Psoas muscle (tissue), 8 donors: Measurements from ENCODE around the gene MSL3. TPM values are rescaled to one million over a fixed set of nuclear protein-coding genes. Genes with fewer than 3 reads are reported as not detected.

Source experiments
- ATAC-seq, 4 donors: fragments of 200-7000 bp; cut with Tn5 transposase; one replicate each; pipeline ENCODE4 v1.9.1; 2020; ENCODE audit warnings: moderate library complexity in 3 of 4, mild to moderate bottlenecking in 2 of 4
- DNase-seq, 2 donors: peaks; one replicate each; pipeline ENCODE4 v3.0.0-alpha.2; 2020
- H3K27ac ChIP-seq: fragments of 200-600 bp; one replicate; pipeline ENCODE4 v1.8.0; 2022
- H3K27me3 ChIP-seq, 3 donors: fragments of 200-600 bp in 1 of 3; one replicate each; pipeline versions ENCODE4 v1.6.1 to v1.8.0; 2013 to 2022; ENCODE audit warnings: low read length in 2 of 3, mild to moderate bottlenecking in 2 of 3, moderate library complexity in 1 of 3; ENCODE audit not compliant: insufficient read depth in 3 of 3
- H3K36me3 ChIP-seq, 2 donors: fragments of 200-600 bp in 1 of 2; one replicate each; pipeline versions ENCODE4 v1.6.1 to v1.8.0; 2013 to 2022; ENCODE audit warnings: low read depth in 1 of 2, mild to moderate bottlenecking in 1 of 2, moderate library complexity in 1 of 2; ENCODE audit not compliant: insufficient read depth in 1 of 2
- H3K4me1 ChIP-seq: fragments of 200-600 bp; one replicate; pipeline ENCODE4 v1.8.0; 2022
- H3K4me3 ChIP-seq: fragments of 200-600 bp; one replicate; pipeline ENCODE4 v1.8.0; 2022; ENCODE audit warnings: mild to moderate bottlenecking
- H3K9me3 ChIP-seq: fragments of 200-600 bp; one replicate; pipeline ENCODE4 v1.8.0; 2022
- CTCF ChIP-seq: fragments of 200-600 bp; IDR thresholded peaks from one replicate; pipeline ENCODE4 v1.8.0; 2022; ENCODE audit warnings: antibody characterized with exemption
- WGBS, 3 donors: extraction: QIAGEN DNeasy Blood & Tissue Kit; methylation state at CpG; one replicate each; pipeline versions ENCODE4 v1.1.6 to v1.1.7; 2013; 5-methylcytosine and 5-hydroxymethylcytosine counted together
- intact Hi-C, 2 donors: fragments of 100-400 bp; cut with DNase I; formaldehyde crosslinking; loops; one replicate each; pipeline versions ENCODE4 v1.11.0 to v1.14.2; 2022
- polyA plus RNA-seq, 3 donors: library from polyadenylated mRNA; stranded (reverse); fragments of 200-250 nt; gene quantifications; one replicate each; pipeline ENCODE4 v1.2.3, GENCODE V29; 2013
- total RNA-seq, 4 donors: library from RNA; stranded (reverse); fragmentation: NEBNext Ultra II Directional in 2 of 4; extraction: Animal tissue kit (Norgen Biotek cat#: 25700) in 2 of 4; gene quantifications; one replicate each; pipeline versions ENCODE4 v1.2.1 to v1.2.4, GENCODE V29; 2021 to 2023
- donor health status: healthy with polysubstance abuse.
- donor health status: DM: no; HTN: no; CAD: no; lungs with moderate emphysema.
- donor health status: Bipolar disorder and iron deficiency.
- donor health status: healthy.
- donor health status: DM: yes; HTN: yes; CAD: no.
- donor health status: DM: no; HTN: no; CAD: no.
- donor health status: DM: no; HTN: no; CAD: no.
- donor health status: DM: yes; HTN: yes; CAD: no.

MSL3 gene
- total and polyA plus RNA-seq, 7 donors: 19.1 to 52.3 (median 21.3) TPM

- no peak for TF ChIP-seq CTCF
- peak overlapping the region; percentile 24 for H3K27ac ChIP-seq
- H3K36me3 ChIP-seq: no peaks in the 10 kb centered on the region
- intact Hi-C loops: loop anchor here in 1 of 2 donors (2.0 kb wide), 1 partner anchor 193 kb away; no protein-coding TSS in a partner anchor
- H3K9me3 ChIP-seq: no peaks in the 10 kb centered on the region
- DNase-seq (no peak), ATAC-seq (peak; percentile 74 to 95 (median 90))
- H3K27me3 ChIP-seq: no peaks in the 10 kb centered on the region
- WGBS, 3 donors: 55 to 78% (median 56%) methylated on average over 8 of the region's 8 CpGs
- peaks cover 13% of the 10 kb centered on the region for H3K4me1 ChIP-seq
- H3K4me3 ChIP-seq: peak overlapping the region; percentile 27
Measured at GRCh38 chrX:11725631-11726442, 32.2 kb upstream of the MSL3 start.

GRCh38 chrX:11728556-11728955 lies 29.5 kb upstream of the MSL3 start:
- WGBS, 3 donors: 55 to 83% (median 66%) methylated on average over 2 of the region's 2 CpGs
- Histone ChIP-seq H3K27me3 (no peaks in the 10 kb centered on the region), H3K9me3 (no peaks in the 10 kb centered on the region), H3K27ac (no peak overlapping the region), H3K36me3 (no peaks in the 10 kb centered on the region), H3K4me3 (no peak overlapping the region), H3K4me1 (peaks cover 13% of the 10 kb centered on the region)
- DNase-seq: no peak
- no peak for ATAC-seq
- intact Hi-C loops: no loop called here
- TF ChIP-seq CTCF: no peak

GRCh38 chrX:11733614-11734013 lies 24.4 kb upstream of the MSL3 start:
- no peak overlapping the region for H3K4me3 ChIP-seq
- no peaks in the 10 kb centered on the region for H3K27me3 ChIP-seq
- DNase-seq: no peak
- no peak overlapping the region for H3K27ac ChIP-seq
- no peak for ATAC-seq
- 64 to 74% (median 73%) methylated on average over 1 of the region's 1 CpG for WGBS, 3 donors
- TF ChIP-seq CTCF: no peak
- H3K9me3 ChIP-seq: no peaks in the 10 kb centered on the region
- H3K36me3 ChIP-seq: no peaks in the 10 kb centered on the region
- H3K4me1 ChIP-seq: no peaks in the 10 kb centered on the region
- intact Hi-C loops: no loop called here

GRCh38 chrX:11739776-11740175 lies 18.3 kb upstream of the MSL3 start:
- intact Hi-C loops: no loop called here
- DNase-seq: no peak
- H3K36me3 ChIP-seq: no peaks in the 10 kb centered on the region
- no peak for ATAC-seq
- TF ChIP-seq CTCF: no peak
- peaks cover 0 to 3% (median 0%) of the 10 kb centered on the region in 3 donors for H3K27me3 ChIP-seq
- no peaks in the 10 kb centered on the region for H3K4me1 ChIP-seq
- 56 to 62% (median 56%) methylated on average over 2 of the region's 2 CpGs for WGBS, 3 donors
- H3K4me3 ChIP-seq: no peak overlapping the region
- H3K9me3 ChIP-seq: no peaks in the 10 kb centered on the region
- H3K27ac ChIP-seq: no peak overlapping the region
